ENCODE measurements around the gene CFAP69. TPM values are rescaled to one million over a fixed set of nuclear protein-coding genes. Genes with fewer than 3 reads are reported as not detected.

Gene CFAP69
- total RNA-seq, 1 experiment from 2014 or later, result 4.1 TPM

- no peak overlapping the region for H3K9ac ChIP-seq (ENCODE audit: low read length)
- DNase-seq (ENCODE audit: low read depth, low spot score), result no peak
- ATAC-seq, result no peak
- H3K9me2 ChIP-seq (ENCODE audit: insufficient read depth), result no peaks in the 10 kb centered on the region
- no peak overlapping the region for H3K4me2 ChIP-seq (ENCODE audit: low read length)
- POLR2A ChIA-PET, result no interaction called here
- no peak overlapping the region for H3K4me3 ChIP-seq (replicated peaks in 1 of 2; ENCODE audit: low read depth in 1 of 2, low read length in 2 of 2)
- no peaks in the 10 kb centered on the region for H3K27me3 ChIP-seq (ENCODE audit: insufficient read depth, low read length)
- H4K20me1 ChIP-seq (ENCODE audit: insufficient read depth), result no peaks in the 10 kb centered on the region
- H3K36me3 ChIP-seq (ENCODE audit: control insufficient read depth in 1 of 2, insufficient read depth in 2 of 2, low read length in 2 of 2), result no peaks in the 10 kb centered on the region
- TF ChIP-seq FOSL1 (IDR thresholded peaks at IDR 0.05; ENCODE audit: low read depth) (no peak), YY1 (IDR thresholded peaks at IDR 0.05; ENCODE audit: extremely low read depth, insufficient replicate concordance, low read depth, low read length) (no peak), ZBTB33 (IDR thresholded peaks at IDR 0.05; ENCODE audit: extremely low read depth, insufficient replicate concordance, low read length) (no peak), SRF (IDR thresholded peaks at IDR 0.05; ENCODE audit: low read depth) (no peak), RAD21 (IDR thresholded peaks at IDR 0.05; ENCODE audit: low read depth) (no peak), SIN3A (IDR thresholded peaks at IDR 0.05; ENCODE audit: low read depth) (no peak), EZH2 (IDR thresholded peaks at IDR 0.05) (no peak), JUND (IDR thresholded peaks at IDR 0.05) (no peak), POLR2AphosphoS5 (IDR thresholded peaks at IDR 0.05; ENCODE audit: low read depth, low read length) (no peak), ZNF274 (IDR thresholded peaks at IDR 0.05; ENCODE audit: low read depth, low read length) (no peak), EGR1 (IDR thresholded peaks at IDR 0.05; ENCODE audit: low read depth) (no peak), TCF7L2 (IDR thresholded peaks at IDR 0.05; ENCODE audit: borderline replicate concordance, extremely low read depth, insufficient read depth, insufficient read length) (no peak), EZH2phosphoT487 (IDR thresholded peaks at IDR 0.05; ENCODE audit: borderline replicate concordance) (no peak), ZFX (IDR thresholded peaks at IDR 0.05) (no peak), CBX3 (IDR thresholded peaks at IDR 0.05; ENCODE audit: low read depth) (no peak), ATF3 (IDR thresholded peaks at IDR 0.05) (no peak), MAX (IDR thresholded peaks at IDR 0.05) (no peak), POLR2A (IDR thresholded peaks at IDR 0.05; ENCODE audit: borderline replicate concordance, extremely low read depth, insufficient read depth, insufficient read length) (no peak)
- CTCF ChIA-PET, result no interaction called here
- no peaks in the 10 kb centered on the region for H3K9me3 ChIP-seq (ENCODE audit: control insufficient read depth in 1 of 2, insufficient read depth in 1 of 2, low read depth in 1 of 2, low read length in 2 of 2)
- BruUV-seq (replicated peaks), result no TSS peak
- H3K79me2 ChIP-seq (ENCODE audit: insufficient read depth, low read length), result peaks cover 13% of the 10 kb centered on the region; the same call in 1 of the 2 replicates
- no peak overlapping the region for H3K27ac ChIP-seq (ENCODE audit: low read depth, low read length)
- H3K4me1 ChIP-seq (ENCODE audit: control insufficient read depth in 1 of 2, insufficient read depth in 2 of 2, low read length in 2 of 2), result peaks cover 6 to 14% of the 10 kb centered on the region in 2 experiments
- intact Hi-C loops (cut with micrococcal nuclease), result no loop called here
- RAD21 ChIA-PET (ENCODE audit: low non-redundant PET in 1 of 2, low total read pairs in 2 of 2, uncharacterized antibody in 2 of 2, unreplicated experiment in 2 of 2), result no interaction called here
- H2AFZ ChIP-seq (ENCODE audit: low read depth, low read length, poor library complexity, severe bottlenecking), result no peak overlapping the region
Observed at GRCh38 chr7:90216080-90216674, 28.8 kb upstream of the CFAP69 start.
